Liver (tissue), 3 donors: ENCODE data around the gene RTF1.

Experiments
- EGR1 ChIP-seq, 2 donors: IDR thresholded peaks; 2 replicates each; pipeline ENCODE4 v1.6.1; 2016 to 2018; ENCODE audit warnings: antibody characterized with exemption in 2 of 2, low read depth in 2 of 2
- GABPA ChIP-seq, 2 donors: IDR thresholded peaks in 1 of 2; conservative IDR thresholded peaks in 1 of 2; 2 replicates each; pipeline ENCODE4 v1.6.1; 2016; ENCODE audit warnings: antibody characterized with exemption in 2 of 2, mild to moderate bottlenecking in 1 of 2, moderate library complexity in 1 of 2
- REST ChIP-seq: IDR thresholded peaks from 2 replicates; pipeline ENCODE4 v1.6.1; 2016; ENCODE audit warnings: antibody characterized with exemption, mild to moderate bottlenecking
- ZBTB33 ChIP-seq: IDR thresholded peaks from 2 replicates; pipeline ENCODE4 v1.6.1; 2016; ENCODE audit warnings: antibody characterized with exemption
- TF ChIP-seq, protein P1 (sequence below): fragments of 150-350 bp; IDR thresholded peaks from 2 replicates; pipeline ENCODE4 v1.5.1; 2017; ENCODE audit warnings: improper control_type of control experiment, low read depth, low read length; ENCODE audit not compliant: missing input control
- TF ChIP-seq, protein P2 (sequence below): IDR thresholded peaks from 2 replicates; pipeline ENCODE4 v1.6.1; 2016; ENCODE audit warnings: antibody characterized with exemption
- donor health status: healthy.
- donor health status: healthy.

- TF ChIP-seq GABPA (IDR thresholded peaks at IDR 0.05 in 1 of 2, conservative IDR thresholded peaks at IDR 0.05 in 1 of 2) (no peak), ZBTB33 (no peak), REST (no peak), EGR1 (IDR thresholded peaks at IDR 0.05; ENCODE audit: low read depth in 2 of 2) (no peak)
- TF ChIP-seq, protein P1, sequence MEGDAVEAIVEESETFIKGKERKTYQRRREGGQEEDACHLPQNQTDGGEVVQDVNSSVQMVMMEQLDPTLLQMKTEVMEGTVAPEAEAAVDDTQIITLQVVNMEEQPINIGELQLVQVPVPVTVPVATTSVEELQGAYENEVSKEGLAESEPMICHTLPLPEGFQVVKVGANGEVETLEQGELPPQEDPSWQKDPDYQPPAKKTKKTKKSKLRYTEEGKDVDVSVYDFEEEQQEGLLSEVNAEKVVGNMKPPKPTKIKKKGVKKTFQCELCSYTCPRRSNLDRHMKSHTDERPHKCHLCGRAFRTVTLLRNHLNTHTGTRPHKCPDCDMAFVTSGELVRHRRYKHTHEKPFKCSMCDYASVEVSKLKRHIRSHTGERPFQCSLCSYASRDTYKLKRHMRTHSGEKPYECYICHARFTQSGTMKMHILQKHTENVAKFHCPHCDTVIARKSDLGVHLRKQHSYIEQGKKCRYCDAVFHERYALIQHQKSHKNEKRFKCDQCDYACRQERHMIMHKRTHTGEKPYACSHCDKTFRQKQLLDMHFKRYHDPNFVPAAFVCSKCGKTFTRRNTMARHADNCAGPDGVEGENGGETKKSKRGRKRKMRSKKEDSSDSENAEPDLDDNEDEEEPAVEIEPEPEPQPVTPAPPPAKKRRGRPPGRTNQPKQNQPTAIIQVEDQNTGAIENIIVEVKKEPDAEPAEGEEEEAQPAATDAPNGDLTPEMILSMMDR: no peak
- TF ChIP-seq, protein P2, sequence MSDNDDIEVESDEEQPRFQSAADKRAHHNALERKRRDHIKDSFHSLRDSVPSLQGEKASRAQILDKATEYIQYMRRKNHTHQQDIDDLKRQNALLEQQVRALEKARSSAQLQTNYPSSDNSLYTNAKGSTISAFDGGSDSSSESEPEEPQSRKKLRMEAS: no peak
Observed at GRCh38 chr15:41523097-41523496, 106.2 kb downstream of the RTF1 start.
